HEK293 (cell line): ENCODE measurements around the gene PRPF18.

Source experiments
- CTCF ChIP-seq: fragments of 450-650 bp; formaldehyde crosslinking; IDR thresholded peaks from 2 replicates; pipeline ENCODE4 v1.5.1; 2016; ENCODE audit warnings: missing biosample characterization, missing genetic modification characterization
- KLF16 ChIP-seq: fragments of 450-650 bp; formaldehyde crosslinking; IDR thresholded peaks from 2 replicates; pipeline ENCODE4 v1.5.1; 2017; ENCODE audit warnings: missing biosample characterization, missing genetic modification characterization
- ZBTB26 ChIP-seq: fragments of 450-650 bp; formaldehyde crosslinking; optimal IDR thresholded peaks from 2 replicates; pipeline ENCODE3; 2016; ENCODE audit warnings: missing biosample characterization, mild to moderate bottlenecking, missing genetic modification characterization
- ZNF175 ChIP-seq: fragments of 450-650 bp; formaldehyde crosslinking; IDR thresholded peaks from 2 replicates; pipeline ENCODE4 v1.5.1; 2016; ENCODE audit warnings: missing biosample characterization, missing genetic modification characterization
- ZNF629 ChIP-seq: fragments of 450-650 bp; formaldehyde crosslinking; IDR thresholded peaks from 2 replicates; pipeline ENCODE4 v1.5.1; 2017; ENCODE audit warnings: missing biosample characterization, missing genetic modification characterization

- TF ChIP-seq ZBTB26 = no peak
- TF ChIP-seq CTCF (tag by site-specific recombination) = no peak
- no peak for TF ChIP-seq ZNF629 (tag by site-specific recombination)
- no peak for TF ChIP-seq ZNF175
- no peak for TF ChIP-seq KLF16 (tag by site-specific recombination)
These were observed 69.8 kb downstream of the PRPF18 start for GRCh38 chr10:13656337-13657100.
